GM19452 (cell line): ENCODE results near the gene AFAP1.

Experiments
- ATAC-seq: cut with Tn5 transposase; IDR thresholded peaks from one replicate; pipeline ENCODE4 v1.9.1; 2021; ENCODE audit not compliant: unreplicated experiment

Gene AFAP1

GRCh38 chr4:7868892-7869471 is 70.7 kb downstream of the AFAP1 start:
- no peak for ATAC-seq

GRCh38 chr4:7868436-7868775 is 71.3 kb downstream of the AFAP1 start:
- no peak for ATAC-seq

- no peak for ATAC-seq
These were observed 71.8 kb downstream of the AFAP1 start for GRCh38 chr4:7867701-7868435.

- no peak for ATAC-seq
These were observed 72.5 kb downstream of the AFAP1 start for GRCh38 chr4:7867191-7867590.

- no peak for ATAC-seq
These were observed 74.1 kb downstream of the AFAP1 start for GRCh38 chr4:7865533-7865932.

GRCh38 chr4:7864685-7865084 is 75.0 kb downstream of the AFAP1 start:
- no peak for ATAC-seq

- ATAC-seq: no peak
These were observed 75.6 kb downstream of the AFAP1 start for GRCh38 chr4:7863911-7864681.

- ATAC-seq: no peak
These were observed 77.0 kb downstream of the AFAP1 start for GRCh38 chr4:7862561-7863192.

- no peak for ATAC-seq
These were observed 78.2 kb downstream of the AFAP1 start for GRCh38 chr4:7861440-7861881.

- ATAC-seq: no peak
These were observed 79.0 kb downstream of the AFAP1 start for GRCh38 chr4:7860600-7861163.

- ATAC-seq: no peak
These were observed 80.3 kb downstream of the AFAP1 start for GRCh38 chr4:7859326-7859725.

- no peak for ATAC-seq
These were observed 81.2 kb downstream of the AFAP1 start for GRCh38 chr4:7858498-7858897.

- no peak for ATAC-seq
These were observed 81.7 kb downstream of the AFAP1 start for GRCh38 chr4:7857993-7858392.

GRCh38 chr4:7857238-7857701 is 82.4 kb downstream of the AFAP1 start:
- no peak for ATAC-seq

GRCh38 chr4:7855731-7856130 is 83.9 kb downstream of the AFAP1 start:
- no peak for ATAC-seq

- ATAC-seq: no peak
These were observed 84.8 kb downstream of the AFAP1 start for GRCh38 chr4:7854697-7855370.

- ATAC-seq: no peak
These were observed 85.4 kb downstream of the AFAP1 start for GRCh38 chr4:7854216-7854615.

- ATAC-seq: no peak
These were observed 86.4 kb downstream of the AFAP1 start for GRCh38 chr4:7853271-7853670.

GRCh38 chr4:7852568-7853185 is 87.0 kb downstream of the AFAP1 start:
- ATAC-seq: no peak

- ATAC-seq: no peak
These were observed 89.2 kb downstream of the AFAP1 start for GRCh38 chr4:7850489-7850888.
